H1 (cell line): ENCODE data around the gene YIPF3.

Source experiments
- CHD2 ChIP-seq: IDR thresholded peaks from 2 replicates; pipeline ENCODE4 v1.6.1; 2012; ENCODE audit warnings: low read length, improper control_type of control experiment
- CREB1 ChIP-seq: IDR thresholded peaks from 2 replicates; pipeline ENCODE4 v1.6.1; 2012; ENCODE audit warnings: inconsistent platforms
- CTCF ChIP-seq, 3 experiments: IDR thresholded peaks; 1 replicate in 2 of 3; 2 replicates in 1 of 3; pipeline versions ENCODE4 v1.5.1 to v1.6.1; 2011; ENCODE audit warnings: low read length in 3 of 3, mild to moderate bottlenecking in 3 of 3, inconsistent platforms in 2 of 3, low read depth in 1 of 3, moderate library complexity in 1 of 3; ENCODE audit not compliant: insufficient read depth in 1 of 3; ENCODE audit errors: control extremely low read depth in 1 of 3
- E2F6 ChIP-seq: IDR thresholded peaks from 2 replicates; pipeline ENCODE4 v1.6.1; 2012; ENCODE audit warnings: inconsistent platforms
- EP300 ChIP-seq, 2 experiments: IDR thresholded peaks; 1 replicate in 1 of 2; 2 replicates in 1 of 2; pipeline ENCODE4 v1.6.1; 2011 to 2012; ENCODE audit warnings: low read depth in 2 of 2, low read length in 2 of 2, mild to moderate bottlenecking in 2 of 2, borderline replicate concordance in 1 of 2, inconsistent platforms in 1 of 2, moderate library complexity in 1 of 2
- HDAC2 ChIP-seq, 2 experiments: fragments of 300-600 bp in 1 of 2; sonication (generic) in 1 of 2; IDR thresholded peaks; 2 replicates each; pipeline ENCODE4 v1.6.1; 2011 to 2012; ENCODE audit warnings: low read depth in 2 of 2, low read length in 2 of 2, mild to moderate bottlenecking in 2 of 2, moderate library complexity in 2 of 2, borderline replicate concordance in 1 of 2, inconsistent platforms in 1 of 2
- NRF1 ChIP-seq: IDR thresholded peaks from 2 replicates; pipeline ENCODE4 v1.6.1; 2011; ENCODE audit warnings: mild to moderate bottlenecking, low read depth, low read length, improper control_type of control experiment
- POLR2A ChIP-seq, 2 experiments: IDR thresholded peaks; 1 replicate in 1 of 2; 2 replicates in 1 of 2; pipeline ENCODE4 v1.6.1; 2011; ENCODE audit warnings: low read depth in 2 of 2, low read length in 2 of 2, mild to moderate bottlenecking in 2 of 2; ENCODE audit errors: control extremely low read depth in 1 of 2
- POLR2AphosphoS5 ChIP-seq: IDR thresholded peaks from 2 replicates; pipeline ENCODE4 v1.6.1; 2011; ENCODE audit warnings: low read depth, low read length
- RXRA ChIP-seq: IDR thresholded peaks from 2 replicates; pipeline ENCODE4 v1.6.1; 2011; ENCODE audit warnings: low read depth, mild to moderate bottlenecking, low read length, moderate library complexity; ENCODE audit not compliant: insufficient read depth
- USF2 ChIP-seq: IDR thresholded peaks from 2 replicates; pipeline ENCODE4 v1.6.1; 2011; ENCODE audit warnings: low read length, improper control_type of control experiment
- TF ChIP-seq, protein P1 (sequence below): IDR thresholded peaks from 2 replicates; pipeline ENCODE4 v1.6.1; 2012; ENCODE audit warnings: inconsistent platforms

DNA sequence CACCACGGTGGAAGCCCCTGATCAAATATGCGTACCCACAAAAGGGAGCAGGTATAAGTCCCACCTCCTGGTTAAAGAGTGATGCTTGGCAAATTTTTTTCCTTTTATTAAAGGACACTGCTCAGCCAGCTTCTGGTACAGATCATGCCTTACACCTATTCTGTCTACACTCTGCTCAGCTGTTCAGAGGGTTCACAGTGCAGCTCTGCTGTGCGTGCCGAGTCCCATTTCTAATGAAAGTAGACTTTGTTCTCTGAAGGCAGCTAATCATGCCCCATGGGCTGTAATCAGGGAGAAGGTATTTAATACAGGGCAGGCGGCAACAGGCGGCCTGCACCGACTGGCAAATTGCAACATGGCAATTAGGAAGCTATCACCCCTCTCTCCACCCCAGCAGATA lies 22.9 kb downstream of the YIPF3 start:
- TF ChIP-seq CREB1 (no peak), E2F6 (no peak), NRF1 (no peak), HDAC2 (IDR thresholded peaks at IDR 0.05; ENCODE audit: borderline replicate concordance in 1 of 2, low read depth in 2 of 2, low read length in 2 of 2) (no peak), CTCF (IDR thresholded peaks at IDR 0.05; ENCODE audit: control extremely low read depth in 1 of 3, insufficient read depth in 1 of 3, low read depth in 1 of 3, low read length in 3 of 3) (no peak), USF2 (no peak), POLR2A (IDR thresholded peaks at IDR 0.05; ENCODE audit: control extremely low read depth in 1 of 2, low read depth in 2 of 2, low read length in 2 of 2) (no peak), CHD2 (no peak), EP300 (IDR thresholded peaks at IDR 0.05; ENCODE audit: borderline replicate concordance in 1 of 2, low read depth in 2 of 2, low read length in 2 of 2) (no peak), RXRA (no peak), POLR2AphosphoS5 (no peak)
- TF ChIP-seq, protein P1, sequence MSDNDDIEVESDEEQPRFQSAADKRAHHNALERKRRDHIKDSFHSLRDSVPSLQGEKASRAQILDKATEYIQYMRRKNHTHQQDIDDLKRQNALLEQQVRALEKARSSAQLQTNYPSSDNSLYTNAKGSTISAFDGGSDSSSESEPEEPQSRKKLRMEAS: no peak
